Keratinocyte (primary cell): ENCODE measurements around the gene AJM1. TPM values are rescaled to one million over a fixed set of nuclear protein-coding genes. Genes with fewer than 3 reads are reported as not detected.
"Not testable (repeated sequence)": the region's sequence is repeated elsewhere in the genome, so short reads cannot be mapped to it uniquely, and the experiment has no call there.

Experiments used
- DNase-seq: peaks from one replicate; pipeline ENCODE4 v3.0.0-alpha.2; 2011; ENCODE audit warnings: low read depth, missing footprints, low spot score
- FAIRE-seq: peaks from 2 replicates; lab custom pipeline; 2011; peaks lifted over from hg19 to GRCh38; lab: Jason Lieb, UNC
- H2AFZ ChIP-seq: 2 replicates; pipeline ENCODE4 v1.6.0; 2012; ENCODE audit warnings: low read length, control low read depth, inconsistent platforms; ENCODE audit not compliant: control insufficient read depth
- H3K27ac ChIP-seq: 2 replicates; pipeline ENCODE4 v1.5.1; 2011; ENCODE audit warnings: low read length; ENCODE audit not compliant: control insufficient read depth, insufficient read depth
- H3K27me3 ChIP-seq: 3 replicates; pipeline ENCODE4 v1.6.0; 2011; ENCODE audit warnings: low read length; ENCODE audit not compliant: control insufficient read depth, insufficient read depth; ENCODE audit errors: extremely low read depth
- H3K36me3 ChIP-seq, 2 experiments: 2 replicates in 1 of 2; 3 replicates in 1 of 2; pipeline ENCODE4 v1.5.1; 2011; ENCODE audit warnings: low read length in 2 of 2, mild to moderate bottlenecking in 1 of 2; ENCODE audit not compliant: control insufficient read depth in 2 of 2, insufficient read depth in 2 of 2; ENCODE audit errors: extremely low read depth in 1 of 2
- H3K4me1 ChIP-seq: 3 replicates; pipeline ENCODE4 v1.5.1; 2011; ENCODE audit warnings: low read length; ENCODE audit not compliant: control insufficient read depth, insufficient read depth; ENCODE audit errors: extremely low read depth
- H3K4me2 ChIP-seq: 3 replicates; pipeline ENCODE4 v1.6.0; 2011; ENCODE audit warnings: low read depth, low read length; ENCODE audit not compliant: control insufficient read depth, insufficient read depth; ENCODE audit errors: extremely low read depth
- H3K4me3 ChIP-seq, 3 experiments: fragments of 200-600 bp in 1 of 3; sonication (generic) in 1 of 3; 2 replicates in 2 of 3; 3 replicates in 1 of 3; pipeline ENCODE4 v1.5.1; 2011 to 2016; ENCODE audit warnings: low read length in 3 of 3, mild to moderate bottlenecking in 3 of 3, control low read depth in 2 of 3, inconsistent platforms in 1 of 3, low read depth in 1 of 3, mixed read lengths in 1 of 3, mixed run types in 1 of 3, moderate library complexity in 1 of 3; ENCODE audit not compliant: control insufficient read depth in 2 of 3, insufficient read depth in 2 of 3; ENCODE audit errors: extremely low read depth in 1 of 3
- H3K79me2 ChIP-seq: 2 replicates; pipeline ENCODE4 v1.6.0; 2012; ENCODE audit warnings: low read length; ENCODE audit not compliant: control insufficient read depth, insufficient read depth
- H3K9ac ChIP-seq: 3 replicates; pipeline ENCODE4 v1.6.0; 2011; ENCODE audit warnings: low read length; ENCODE audit not compliant: control insufficient read depth, insufficient read depth; ENCODE audit errors: extremely low read depth
- H3K9me1 ChIP-seq: 3 replicates; pipeline ENCODE4 v1.6.0; 2011; ENCODE audit warnings: low read length; ENCODE audit not compliant: control insufficient read depth, insufficient read depth; ENCODE audit errors: extremely low read depth
- H3K9me3 ChIP-seq: 2 replicates; pipeline ENCODE4 v1.5.1; 2012; ENCODE audit warnings: low read depth, low read length; ENCODE audit not compliant: control insufficient read depth
- H4K20me1 ChIP-seq: 3 replicates; pipeline ENCODE4 v1.6.0; 2011; ENCODE audit warnings: low read length; ENCODE audit not compliant: control insufficient read depth, insufficient read depth; ENCODE audit errors: extremely low read depth
- CTCF ChIP-seq, 3 experiments: IDR thresholded peaks in 1 of 3; conservative IDR thresholded peaks in 1 of 3; optimal IDR thresholded peaks in 1 of 3; 2 replicates in 2 of 3; 3 replicates in 1 of 3; pipeline versions ENCODE3 to v1.5.1; 2011; ENCODE audit warnings: low read length in 3 of 3, mild to moderate bottlenecking in 3 of 3, moderate library complexity in 2 of 3, control low read depth in 1 of 3, inconsistent platforms in 1 of 3; ENCODE audit not compliant: insufficient read depth in 2 of 3; ENCODE audit errors: extremely low read depth in 1 of 3
- EZH2 ChIP-seq: IDR thresholded peaks from one replicate; pipeline ENCODE4 v1.6.1; 2012; ENCODE audit warnings: inconsistent platforms, mild to moderate bottlenecking, low read length, moderate library complexity
- dilution Hi-C: fragments of 300-500 bp; cut with MboI; formaldehyde crosslinking; loops from one replicate; pipeline ENCODE4 v1.7.0; 2020; ENCODE audit warnings: low sequenced_read_pairs; ENCODE audit not compliant: extremely low pct_ligation_motif_present
- polyA plus RNA-seq, 5 experiments: library from polyadenylated mRNA; depleted of rRNA in 3 of 5; stranded (reverse) in 3 of 5; stranded (forward) in 1 of 5; unstranded in 1 of 5; fragments of >200 nt; gene quantifications; 1 replicate in 1 of 5; 2 replicates in 3 of 5; 3 replicates in 1 of 5; pipeline versions ENCODE4 v1.2.1 to v1.2.3, GENCODE V29; 2011 to 2012; ENCODE audit warnings: missing spikeins in 2 of 5, low read depth in 1 of 5, low replicate concordance in 1 of 5

AJM1 gene
- polyA plus RNA-seq, 1 donor (not counting 4 experiments of a cell fraction or from before 2014, with no cell fraction given), result 0.12 TPM

- DNase-seq, result no peak
- Histone ChIP-seq H3K9me3 (no peaks in the 10 kb centered on the region), H3K27ac (no peak overlapping the region), H3K36me3 (peaks cover 3 to 4% of the 10 kb centered on the region in 2 experiments), H3K9ac (no peak overlapping the region), H2AFZ (no peak overlapping the region), H3K4me1 (peaks cover 2% of the 10 kb centered on the region), H3K27me3 (no peaks in the 10 kb centered on the region), H4K20me1 (peaks cover 3% of the 10 kb centered on the region), H3K9me1 (no peaks in the 10 kb centered on the region), H3K79me2 (peaks cover 19% of the 10 kb centered on the region), H3K4me2 (no peak overlapping the region), H3K4me3 (no peak overlapping the region)
- no peak for FAIRE-seq
- TF ChIP-seq CTCF (optimal IDR thresholded peaks at IDR 0.05 in 1 of 3, IDR thresholded peaks at IDR 0.05 in 1 of 3, conservative IDR thresholded peaks at IDR 0.05 in 1 of 3; ENCODE audit: extremely low read depth in 1 of 3, insufficient read depth in 2 of 3, low read length in 3 of 3) (no peak), EZH2 (no peak)
- dilution Hi-C loops, result no loop called here
Observed at GRCh38 chr9:136868644-136869043, 26.4 kb downstream of the AJM1 start.

DNA sequence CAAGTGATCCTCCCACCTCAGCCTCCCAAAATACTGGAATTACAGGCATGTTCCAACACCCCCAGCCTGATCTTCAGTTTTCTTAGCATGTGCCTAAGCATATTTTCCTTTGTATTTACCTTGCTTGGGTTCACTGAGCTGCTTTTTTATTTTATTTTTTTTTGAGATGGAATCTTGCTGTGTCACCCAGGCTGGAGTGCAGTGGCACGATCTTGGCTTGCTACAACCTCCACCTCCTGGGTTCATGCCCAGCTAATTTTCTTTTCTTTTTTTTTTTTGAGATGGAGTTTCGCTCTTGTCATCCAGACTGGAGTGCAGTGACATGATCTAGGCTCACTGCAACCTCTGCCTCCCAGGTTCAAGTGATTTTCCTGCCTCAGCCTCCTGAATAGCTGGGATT lies 27.3 kb downstream of the AJM1 start:
- H3K27ac ChIP-seq, H3K9me3 ChIP-seq, H3K4me1 ChIP-seq, H4K20me1 ChIP-seq, H3K9me1 ChIP-seq, H3K36me3 ChIP-seq, FAIRE-seq, H2AFZ ChIP-seq, DNase-seq, H3K9ac ChIP-seq, H3K4me2 ChIP-seq, H3K4me3 ChIP-seq, dilution Hi-C loops, H3K27me3 ChIP-seq: not testable (repeated sequence)
- peaks cover 14% of the 10 kb centered on the region for H3K79me2 ChIP-seq

DNA sequence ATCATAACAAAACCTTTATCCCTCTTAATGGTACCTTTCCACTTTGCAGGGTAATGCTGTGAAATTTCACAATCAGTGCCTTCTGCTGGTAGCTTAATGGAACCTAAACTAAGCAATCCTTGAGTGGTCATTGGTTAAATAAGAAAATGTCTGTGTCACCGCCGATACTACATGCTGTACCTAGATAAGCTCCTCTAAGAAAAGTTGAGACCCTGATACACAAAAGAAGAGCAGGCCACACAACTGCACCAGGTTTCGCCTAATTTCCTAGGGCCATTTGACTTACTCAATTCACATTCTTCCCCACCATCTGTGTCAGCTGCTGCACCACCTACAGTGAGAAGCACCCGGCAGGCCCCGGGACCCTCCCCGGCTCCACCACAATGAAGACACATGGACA lies 32.9 kb downstream of the AJM1 start:
- Histone ChIP-seq H3K79me2 (no peaks in the 10 kb centered on the region), H4K20me1 (no peaks in the 10 kb centered on the region), H3K4me2 (no peak overlapping the region), H3K36me3 (no peaks in the 10 kb centered on the region), H3K4me3 (no peak overlapping the region), H3K27ac (no peak overlapping the region), H3K9ac (no peak overlapping the region), H3K9me3 (no peaks in the 10 kb centered on the region), H3K9me1 (no peaks in the 10 kb centered on the region), H3K27me3 (no peaks in the 10 kb centered on the region), H2AFZ (no peak overlapping the region), H3K4me1 (no peaks in the 10 kb centered on the region)
- DNase-seq (no peak), FAIRE-seq (no peak)
- dilution Hi-C loops, result no loop called here
- TF ChIP-seq EZH2 (no peak), CTCF (optimal IDR thresholded peaks at IDR 0.05 in 1 of 3, IDR thresholded peaks at IDR 0.05 in 1 of 3, conservative IDR thresholded peaks at IDR 0.05 in 1 of 3; ENCODE audit: extremely low read depth in 1 of 3, insufficient read depth in 2 of 3, low read length in 3 of 3) (no peak)
